Measurements from ENCODE around the gene C8B. TPM values are rescaled to one million over a fixed set of nuclear protein-coding genes. Genes with fewer than 3 reads are reported as not detected.

The C8B gene
- total and polyA plus RNA-seq, 2 of the 13 experiments (the other 11 are each of a cell fraction or from before 2014, with no cell fraction given): 8.4 to 11.3 TPM

GRCh38 chr1:56915960-56916359 lies 49.9 kb downstream of the C8B start (continued):
- TF ChIP-seq EP300 (IDR thresholded peaks at IDR 0.05; ENCODE audit: low read depth in 2 of 2, low read length in 2 of 2) (peak in 1 of 2 experiments; percentile 33; a peak in 1 of 4 replicates), EP300 (CRISPR knock-in tag; IDR thresholded peaks at IDR 0.05; ENCODE audit: borderline replicate concordance) (peak; percentile 22; the same call in 1 of the 2 replicates), ZMYM4 (CRISPR knock-in tag; IDR thresholded peaks at IDR 0.05) (peak; percentile 58), YEATS4 (CRISPR knock-in tag; IDR thresholded peaks at IDR 0.05; ENCODE audit: borderline replicate concordance) (no peak), HMG20A (CRISPR knock-in tag; IDR thresholded peaks at IDR 0.05; ENCODE audit: borderline replicate concordance) (peak; percentile 63; the same call in 1 of the 2 replicates), FOXA1 (IDR thresholded peaks at IDR 0.05) (no peak), FOXA1 (CRISPR knock-in tag; IDR thresholded peaks at IDR 0.05) (no peak), ZFAT (CRISPR knock-in tag; conservative IDR thresholded peaks at IDR 0.05) (no peak), POGZ (CRISPR knock-in tag; IDR thresholded peaks at IDR 0.05) (peak; percentile 56; the same call in 1 of the 2 replicates), ZBTB33 (CRISPR knock-in tag; IDR thresholded peaks at IDR 0.05) (peak; percentile 95), SP1 (IDR thresholded peaks at IDR 0.05) (no peak), SP1 (CRISPR knock-in tag; IDR thresholded peaks at IDR 0.05) (no peak), MXD4 (CRISPR knock-in tag; IDR thresholded peaks at IDR 0.05) (peak; percentile 49; the same call in 1 of the 2 replicates), ZC3H4 (CRISPR knock-in tag; IDR thresholded peaks at IDR 0.05; ENCODE audit: borderline replicate concordance) (no peak), KDM5B (CRISPR knock-in tag; IDR thresholded peaks at IDR 0.05; ENCODE audit: borderline replicate concordance) (peak; percentile 19; the same call in 1 of the 2 replicates)
- TF ChIP-seq, protein P1, sequence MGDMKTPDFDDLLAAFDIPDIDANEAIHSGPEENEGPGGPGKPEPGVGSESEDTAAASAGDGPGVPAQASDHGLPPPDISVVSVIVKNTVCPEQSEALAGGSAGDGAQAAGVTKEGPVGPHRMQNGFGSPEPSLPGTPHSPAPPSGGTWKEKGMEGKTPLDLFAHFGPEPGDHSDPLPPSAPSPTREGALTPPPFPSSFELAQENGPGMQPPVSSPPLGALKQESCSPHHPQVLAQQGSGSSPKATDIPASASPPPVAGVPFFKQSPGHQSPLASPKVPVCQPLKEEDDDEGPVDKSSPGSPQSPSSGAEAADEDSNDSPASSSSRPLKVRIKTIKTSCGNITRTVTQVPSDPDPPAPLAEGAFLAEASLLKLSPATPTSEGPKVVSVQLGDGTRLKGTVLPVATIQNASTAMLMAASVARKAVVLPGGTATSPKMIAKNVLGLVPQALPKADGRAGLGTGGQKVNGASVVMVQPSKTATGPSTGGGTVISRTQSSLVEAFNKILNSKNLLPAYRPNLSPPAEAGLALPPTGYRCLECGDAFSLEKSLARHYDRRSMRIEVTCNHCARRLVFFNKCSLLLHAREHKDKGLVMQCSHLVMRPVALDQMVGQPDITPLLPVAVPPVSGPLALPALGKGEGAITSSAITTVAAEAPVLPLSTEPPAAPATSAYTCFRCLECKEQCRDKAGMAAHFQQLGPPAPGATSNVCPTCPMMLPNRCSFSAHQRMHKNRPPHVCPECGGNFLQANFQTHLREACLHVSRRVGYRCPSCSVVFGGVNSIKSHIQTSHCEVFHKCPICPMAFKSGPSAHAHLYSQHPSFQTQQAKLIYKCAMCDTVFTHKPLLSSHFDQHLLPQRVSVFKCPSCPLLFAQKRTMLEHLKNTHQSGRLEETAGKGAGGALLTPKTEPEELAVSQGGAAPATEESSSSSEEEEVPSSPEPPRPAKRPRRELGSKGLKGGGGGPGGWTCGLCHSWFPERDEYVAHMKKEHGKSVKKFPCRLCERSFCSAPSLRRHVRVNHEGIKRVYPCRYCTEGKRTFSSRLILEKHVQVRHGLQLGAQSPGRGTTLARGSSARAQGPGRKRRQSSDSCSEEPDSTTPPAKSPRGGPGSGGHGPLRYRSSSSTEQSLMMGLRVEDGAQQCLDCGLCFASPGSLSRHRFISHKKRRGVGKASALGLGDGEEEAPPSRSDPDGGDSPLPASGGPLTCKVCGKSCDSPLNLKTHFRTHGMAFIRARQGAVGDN (CRISPR knock-in tag; IDR thresholded peaks at IDR 0.05): peak; percentile 77
- TF ChIP-seq, protein P2, sequence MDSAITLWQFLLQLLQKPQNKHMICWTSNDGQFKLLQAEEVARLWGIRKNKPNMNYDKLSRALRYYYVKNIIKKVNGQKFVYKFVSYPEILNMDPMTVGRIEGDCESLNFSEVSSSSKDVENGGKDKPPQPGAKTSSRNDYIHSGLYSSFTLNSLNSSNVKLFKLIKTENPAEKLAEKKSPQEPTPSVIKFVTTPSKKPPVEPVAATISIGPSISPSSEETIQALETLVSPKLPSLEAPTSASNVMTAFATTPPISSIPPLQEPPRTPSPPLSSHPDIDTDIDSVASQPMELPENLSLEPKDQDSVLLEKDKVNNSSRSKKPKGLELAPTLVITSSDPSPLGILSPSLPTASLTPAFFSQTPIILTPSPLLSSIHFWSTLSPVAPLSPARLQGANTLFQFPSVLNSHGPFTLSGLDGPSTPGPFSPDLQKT (CRISPR knock-in tag; IDR thresholded peaks at IDR 0.05; ENCODE audit: borderline replicate concordance): no peak

All from HepG2 (cell line).